Endothelial cell (in vitro differentiated cells): ENCODE results near the gene GBX2. TPM values are rescaled to one million over a fixed set of nuclear protein-coding genes. Genes with fewer than 3 reads are reported as not detected.

ENCODE experiments used
- DNase-seq: peaks from one replicate; pipeline ENCODE4 v3.0.0; 2021; ENCODE audit warnings: low spot score
- H3K27ac Mint-ChIP-seq: one replicate; pipeline ENCODE4 v1.8.0; 2021; ENCODE audit warnings: mixed read lengths, inconsistent platforms; ENCODE audit not compliant: unreplicated experiment
- H3K27me3 Mint-ChIP-seq: one replicate; pipeline ENCODE4 v1.8.0; 2021; ENCODE audit warnings: mild to moderate bottlenecking, moderate library complexity, mixed read lengths, inconsistent platforms; ENCODE audit not compliant: unreplicated experiment
- H3K36me3 Mint-ChIP-seq: one replicate; pipeline ENCODE4 v1.8.0; 2021; ENCODE audit warnings: mild to moderate bottlenecking, low read depth, mixed read lengths, inconsistent platforms; ENCODE audit not compliant: unreplicated experiment
- H3K4me1 Mint-ChIP-seq: one replicate; pipeline ENCODE4 v1.8.0; 2021; ENCODE audit warnings: mild to moderate bottlenecking, mixed read lengths, inconsistent platforms; ENCODE audit not compliant: unreplicated experiment
- H3K4me3 Mint-ChIP-seq: one replicate; pipeline ENCODE4 v1.8.0; 2021; ENCODE audit warnings: mild to moderate bottlenecking, mixed read lengths, inconsistent platforms; ENCODE audit not compliant: unreplicated experiment
- H3K9me3 Mint-ChIP-seq: one replicate; pipeline ENCODE4 v1.8.0; 2021; ENCODE audit warnings: mixed read lengths, inconsistent platforms; ENCODE audit not compliant: unreplicated experiment
- CTCF ChIP-seq: fragments of 200-600 bp; sonication (generic); IDR thresholded peaks from one replicate; pipeline ENCODE4 v1.5.0; 2021; ENCODE audit warnings: antibody characterized with exemption; ENCODE audit not compliant: unreplicated experiment
- total RNA-seq: library from RNA; stranded (reverse); fragmentation: NEBNext Ultra II Directional; extraction: Animal tissue kit (Norgen Biotek cat#: 25700); gene quantifications from one replicate; pipeline ENCODE4 v1.2.1, GENCODE V29; 2021; ENCODE audit not compliant: unreplicated experiment

GBX2 gene
- total RNA-seq, 1 donor from 2014 or later, result 3.5 TPM

- Mint-ChIP-seq H3K4me3 (no peak overlapping the region), H3K27me3 (peaks cover under 1% of the 10 kb centered on the region), H3K4me1 (peaks cover 5% of the 10 kb centered on the region)
Measured at GRCh38 chr2:236125541-236125940, 42.6 kb downstream of the GBX2 start.

GRCh38 chr2:236124182-236124893, 43.8 kb downstream of the GBX2 start:
- Mint-ChIP-seq H3K27ac (no peak overlapping the region), H3K4me1 (peaks cover 5% of the 10 kb centered on the region), H3K4me3 (no peak overlapping the region), H3K27me3 (peaks cover 3% of the 10 kb centered on the region), H3K36me3 (peaks cover 13% of the 10 kb centered on the region), H3K9me3 (no peaks in the 10 kb centered on the region)
- no peak for TF ChIP-seq CTCF
- DNase-seq, result no peak

More at GRCh38 chr2:236125541-236125940, 42.6 kb downstream of the GBX2 start:
- no peak for TF ChIP-seq CTCF
- no peak for DNase-seq
- no peaks in the 10 kb centered on the region for H3K9me3 Mint-ChIP-seq
- H3K27ac Mint-ChIP-seq, result no peak overlapping the region
- H3K36me3 Mint-ChIP-seq, result peaks cover 13% of the 10 kb centered on the region

GRCh38 chr2:236123716-236124115, 44.5 kb downstream of the GBX2 start:
- H3K27ac Mint-ChIP-seq, result no peak overlapping the region

GRCh38 chr2:236122236-236122635, 46.0 kb downstream of the GBX2 start:
- no peak for TF ChIP-seq CTCF

More at GRCh38 chr2:236123716-236124115, 44.5 kb downstream of the GBX2 start:
- Mint-ChIP-seq H3K9me3 (no peaks in the 10 kb centered on the region), H3K27me3 (peaks cover 3% of the 10 kb centered on the region), H3K4me1 (peaks cover 5% of the 10 kb centered on the region), H3K4me3 (no peak overlapping the region), H3K36me3 (peaks cover 13% of the 10 kb centered on the region)
- DNase-seq, result no peak
- TF ChIP-seq CTCF, result no peak

GRCh38 chr2:236121546-236121945, 46.6 kb downstream of the GBX2 start:
- H3K9me3 Mint-ChIP-seq, result no peaks in the 10 kb centered on the region
- no peak overlapping the region for H3K4me3 Mint-ChIP-seq
- DNase-seq, result no peak
- peaks cover 13% of the 10 kb centered on the region for H3K36me3 Mint-ChIP-seq
- no peak overlapping the region for H3K27ac Mint-ChIP-seq
- H3K27me3 Mint-ChIP-seq, result peaks cover 5% of the 10 kb centered on the region
- peaks cover 16% of the 10 kb centered on the region for H3K4me1 Mint-ChIP-seq
- no peak for TF ChIP-seq CTCF

More at GRCh38 chr2:236122236-236122635, 46.0 kb downstream of the GBX2 start:
- Mint-ChIP-seq H3K27me3 (peaks cover 3% of the 10 kb centered on the region), H3K9me3 (no peaks in the 10 kb centered on the region), H3K4me3 (no peak overlapping the region), H3K36me3 (peaks cover 13% of the 10 kb centered on the region), H3K4me1 (peaks cover 14% of the 10 kb centered on the region), H3K27ac (no peak overlapping the region)
- no peak for DNase-seq
